Ovary (tissue), 9 donors: Measurements from ENCODE around the gene CADM4. TPM values are rescaled to one million over a fixed set of nuclear protein-coding genes. Genes with fewer than 3 reads are reported as not detected.

Experiments
- DNase-seq, 5 donors: peaks; one replicate each; pipeline ENCODE4 v3.0.0-alpha.2; 2019 to 2020
- H3K27ac ChIP-seq, 2 donors: fragments of 200-600 bp; one replicate each; pipeline versions ENCODE4 v1.5.1 to v1.8.0; 2019 to 2022
- H3K27me3 ChIP-seq: fragments of 200-600 bp; one replicate; pipeline ENCODE4 v1.8.0; 2022
- H3K36me3 ChIP-seq: fragments of 200-600 bp; sonication (generic); one replicate; pipeline ENCODE4 v1.5.1; 2019
- H3K4me1 ChIP-seq: one replicate; pipeline ENCODE4 v1.8.1; 2013; ENCODE audit warnings: mild to moderate bottlenecking, moderate library complexity; ENCODE audit not compliant: insufficient read depth
- H3K4me3 ChIP-seq: fragments of 200-600 bp; sonication (generic); one replicate; pipeline ENCODE4 v1.5.1; 2017
- H3K9me3 ChIP-seq, 2 donors: fragments of 200-600 bp in 1 of 2; sonication (generic) in 1 of 2; one replicate each; pipeline versions ENCODE4 v1.5.1 to v1.8.1; 2013 to 2019; ENCODE audit warnings: mild to moderate bottlenecking in 1 of 2, moderate library complexity in 1 of 2
- EP300 ChIP-seq: sonication (generic); formaldehyde crosslinking; IDR thresholded peaks from one replicate; pipeline ENCODE4 v1.6.1; 2017; ENCODE audit warnings: antibody characterized with exemption
- POLR2A ChIP-seq: fragments of 450-650 bp; IDR thresholded peaks from one replicate; pipeline ENCODE4 v1.6.1; 2017; ENCODE audit warnings: antibody characterized with exemption, mild to moderate bottlenecking, moderate library complexity
- WGBS, 3 donors: extraction: QIAGEN DNeasy Blood & Tissue Kit in 1 of 3; methylation state at CpG; one replicate each; pipeline versions ENCODE4 v1.1.5 to v1.1.7; 2013 to 2017; 5-methylcytosine and 5-hydroxymethylcytosine counted together
- intact Hi-C, 4 donors: fragments of 100-400 bp; cut with DNase I; formaldehyde crosslinking; loops; one replicate each; pipeline versions ENCODE4 v1.11.0 to v1.15.1; 2022 to 2023
- polyA plus RNA-seq, 2 donors: library from polyadenylated mRNA; stranded (reverse); fragments of 200-250 nt in 1 of 2; fragments of 350-450 nt in 1 of 2; fragmentation: Illumina TruSeq in 1 of 2; extraction: RNeasy Lipid Tissue Mini Kit (QIAGEN cat#74804) in 1 of 2; gene quantifications; one replicate each; pipeline ENCODE4 v1.2.3, GENCODE V29; 2013 to 2014
- total RNA-seq, 7 donors: library from RNA; depleted of rRNA in 2 of 7; stranded (reverse); fragments of >200 nt in 2 of 7; fragmentation: NEBNext Ultra II Directional in 3 of 7; extraction: Animal tissue kit (Norgen Biotek cat#: 25700) in 3 of 7; gene quantifications; one replicate each; pipeline versions ENCODE4 v1.1.0 to v1.2.4, GENCODE V29; 2016 to 2023
- TF ChIP-seq, protein P1 (sequence below), 3 donors: fragments of 450-650 bp in 2 of 3; fragments of 200-600 bp in 1 of 3; IDR thresholded peaks; one replicate each; pipeline versions ENCODE4 v1.5.1 to v1.8.0; 2016 to 2022; ENCODE audit warnings: antibody characterized with exemption in 3 of 3, mild to moderate bottlenecking in 1 of 3
- donor health status: DM: no; HTN: no; CAD: no; lungs with moderate emphysema.
- donor health status: DM: no; HTN: no; CAD: no.
- donor health status: Bipolar disorder and iron deficiency.
- donor health status: DM: yes; HTN: yes; CAD: no.
- donor health status: DM: no; HTN: no; CAD: no.
- donor health status: DM: yes; HTN: yes; CAD: no.

CADM4 gene
- total and polyA plus RNA-seq, 9 donors, result 6.2 to 24.3 (median 11.3) TPM

DNA sequence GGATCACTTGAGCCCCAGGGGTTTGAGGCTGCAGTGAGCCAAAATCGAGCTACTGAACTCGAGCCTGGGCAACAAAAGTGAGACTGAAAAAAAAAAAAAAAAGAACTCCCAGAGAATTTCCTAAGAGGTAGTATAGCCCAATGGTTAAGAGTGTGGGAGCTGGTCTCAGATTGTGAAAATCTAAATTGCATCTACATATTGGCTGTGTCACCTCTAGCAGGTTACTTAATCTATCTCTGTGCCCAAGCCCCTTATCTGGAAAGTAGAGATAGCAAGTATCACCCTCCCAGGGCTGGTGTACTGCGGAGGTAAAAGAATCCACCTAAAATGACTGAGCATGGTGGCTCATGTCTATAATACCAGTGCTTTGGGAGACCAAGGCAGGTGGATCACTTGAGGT is 34.0 kb upstream of the CADM4 start:
- H3K36me3 ChIP-seq, result no peaks in the 10 kb centered on the region
- whole genome bisulfite sequencing, 3 donors, result 62 to 77% (median 74%) methylated on average over 3 of the region's 3 CpGs
- H3K9me3 ChIP-seq, result no peaks in the 10 kb centered on the region
- TF ChIP-seq, protein P1, sequence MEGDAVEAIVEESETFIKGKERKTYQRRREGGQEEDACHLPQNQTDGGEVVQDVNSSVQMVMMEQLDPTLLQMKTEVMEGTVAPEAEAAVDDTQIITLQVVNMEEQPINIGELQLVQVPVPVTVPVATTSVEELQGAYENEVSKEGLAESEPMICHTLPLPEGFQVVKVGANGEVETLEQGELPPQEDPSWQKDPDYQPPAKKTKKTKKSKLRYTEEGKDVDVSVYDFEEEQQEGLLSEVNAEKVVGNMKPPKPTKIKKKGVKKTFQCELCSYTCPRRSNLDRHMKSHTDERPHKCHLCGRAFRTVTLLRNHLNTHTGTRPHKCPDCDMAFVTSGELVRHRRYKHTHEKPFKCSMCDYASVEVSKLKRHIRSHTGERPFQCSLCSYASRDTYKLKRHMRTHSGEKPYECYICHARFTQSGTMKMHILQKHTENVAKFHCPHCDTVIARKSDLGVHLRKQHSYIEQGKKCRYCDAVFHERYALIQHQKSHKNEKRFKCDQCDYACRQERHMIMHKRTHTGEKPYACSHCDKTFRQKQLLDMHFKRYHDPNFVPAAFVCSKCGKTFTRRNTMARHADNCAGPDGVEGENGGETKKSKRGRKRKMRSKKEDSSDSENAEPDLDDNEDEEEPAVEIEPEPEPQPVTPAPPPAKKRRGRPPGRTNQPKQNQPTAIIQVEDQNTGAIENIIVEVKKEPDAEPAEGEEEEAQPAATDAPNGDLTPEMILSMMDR (IDR thresholded peaks at IDR 0.05), result no peak
- no peak overlapping the region for H3K4me3 ChIP-seq
- H3K4me1 ChIP-seq, result peaks cover 2% of the 10 kb centered on the region
- no peak for DNase-seq
- H3K27me3 ChIP-seq, result no peaks in the 10 kb centered on the region
- no peak overlapping the region for H3K27ac ChIP-seq
- intact Hi-C loops, result loop anchor here in 1 of 4 donors (5.0 kb wide), 1 partner anchor 69 kb away; no protein-coding TSS in a partner anchor

DNA sequence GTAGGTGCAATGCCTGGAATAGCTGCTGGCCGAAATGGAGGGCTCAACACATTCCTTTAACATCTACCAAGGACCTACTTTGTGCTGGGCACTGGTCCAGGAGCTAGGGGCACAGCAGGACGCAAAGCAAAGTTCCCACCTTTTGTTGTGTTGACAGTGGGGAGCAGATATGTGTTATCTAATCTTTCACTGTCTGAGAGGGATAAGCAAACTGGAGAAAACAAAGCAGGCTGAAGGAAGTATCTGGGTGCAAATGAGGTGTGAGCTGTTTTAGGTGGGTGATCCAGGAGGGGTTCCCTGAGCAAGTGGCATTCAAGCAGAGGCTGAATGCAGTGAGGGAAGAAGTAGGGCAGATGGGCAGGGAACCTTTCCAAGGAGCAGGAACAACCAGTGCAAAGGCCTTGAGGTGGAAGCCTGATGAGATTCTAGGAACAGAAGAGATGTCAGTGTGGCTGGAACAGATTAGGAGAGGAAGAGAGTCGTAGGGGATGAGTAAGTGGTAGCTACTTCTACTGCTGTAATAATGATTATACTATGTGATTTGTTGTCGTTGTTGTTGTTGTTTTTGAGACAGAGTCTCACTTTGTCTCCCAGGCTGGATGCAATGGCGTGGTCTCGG is 32.5 kb upstream of the CADM4 start:
- 57 to 68% (median 60%) methylated on average over 5 to 6 of the region's 6 CpGs for WGBS, 3 donors
- no peaks in the 10 kb centered on the region for H3K9me3 ChIP-seq
- no peaks in the 10 kb centered on the region for H3K27me3 ChIP-seq
- TF ChIP-seq EP300, result no peak
- no peak for TF ChIP-seq POLR2A
- TF ChIP-seq, protein P1 (IDR thresholded peaks at IDR 0.05), result no peak
- H3K27ac ChIP-seq, result no peak overlapping the region
- H3K4me1 ChIP-seq, result peaks cover 8% of the 10 kb centered on the region
- no peak for DNase-seq
- intact Hi-C loops, result loop anchor here in 1 of 4 donors (5.0 kb wide), 1 partner anchor 70 kb away; no protein-coding TSS in a partner anchor
- H3K4me3 ChIP-seq, result no peak overlapping the region
- H3K36me3 ChIP-seq, result no peaks in the 10 kb centered on the region

DNA sequence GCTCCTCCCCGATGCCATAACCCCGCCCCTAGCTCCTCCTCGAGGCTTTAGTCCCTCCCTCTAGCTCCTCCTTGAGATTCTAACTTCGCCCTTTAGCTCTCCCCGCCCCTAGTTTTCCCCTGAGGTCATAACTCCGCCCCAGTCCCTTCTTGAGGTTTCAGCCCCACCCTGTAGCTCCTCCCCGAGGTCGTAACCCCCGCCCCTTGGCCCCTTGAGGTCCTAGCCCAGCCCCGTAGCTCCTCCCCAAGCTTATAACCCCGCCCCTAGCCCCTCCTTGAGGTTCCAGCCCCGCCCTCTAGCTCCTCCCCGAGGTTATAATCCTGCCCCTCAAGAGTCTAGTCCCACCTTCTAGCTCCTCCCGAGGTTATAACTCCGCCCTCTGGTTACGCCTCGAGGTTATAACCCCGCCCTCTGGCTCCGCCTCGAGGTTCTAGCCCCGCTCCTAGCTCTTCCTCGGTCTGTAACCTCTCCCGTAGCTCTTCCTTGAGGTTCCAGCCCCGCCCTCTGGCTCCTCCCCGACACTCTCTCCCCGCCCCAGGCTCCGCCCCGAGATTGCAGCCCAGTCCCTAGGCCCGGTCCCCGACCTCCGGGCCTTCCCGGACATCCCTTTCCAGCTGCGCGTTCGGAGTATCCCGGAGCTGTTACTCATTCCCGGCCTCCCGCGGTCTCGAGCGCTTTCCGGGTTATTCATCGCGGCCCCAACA is 28.9 kb upstream of the CADM4 start:
- Histone ChIP-seq H3K4me1 (peaks cover 8% of the 10 kb centered on the region), H3K27ac (peak overlapping the region; percentile 17 to 84), H3K4me3 (peak overlapping the region; percentile 70), H3K36me3 (no peaks in the 10 kb centered on the region), H3K27me3 (no peaks in the 10 kb centered on the region), H3K9me3 (no peaks in the 10 kb centered on the region)
- intact Hi-C loops, result no loop called here
- 0 to 2% (median 0%) methylated on average over 43 to 44 of the region's 44 CpGs for WGBS, 3 donors
- peak; percentile 99 to 100 (median 99) for DNase-seq
- TF ChIP-seq POLR2A, result peak; percentile 87
- TF ChIP-seq, protein P1 (IDR thresholded peaks at IDR 0.05), result no peak
- TF ChIP-seq EP300, result peak; percentile 29

DNA sequence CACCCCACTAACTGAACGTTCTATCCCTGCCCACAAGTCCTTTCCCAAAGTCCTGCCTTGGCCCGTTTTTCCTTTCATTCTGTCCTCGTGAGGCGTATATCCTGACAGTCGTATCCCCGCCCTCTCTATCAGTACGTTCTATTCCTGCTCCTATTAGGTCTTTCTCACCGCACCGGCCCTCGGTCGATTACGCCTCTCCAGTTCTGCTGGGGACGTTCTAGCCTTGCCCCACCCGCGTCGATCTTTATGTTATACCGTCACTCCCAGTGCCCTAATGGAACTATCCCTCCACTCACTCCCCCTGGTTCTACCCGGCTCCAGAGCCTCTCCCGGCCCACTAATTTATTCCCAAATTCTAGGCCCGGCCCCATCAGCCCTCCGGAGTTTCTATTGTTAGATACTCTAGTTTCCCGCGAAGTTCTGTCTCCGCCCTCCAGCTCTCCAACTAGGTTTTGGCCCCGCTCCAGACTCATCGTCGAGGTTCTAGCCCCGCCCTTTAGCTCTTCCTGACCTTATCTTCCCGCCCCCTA is 28.3 kb upstream of the CADM4 start:
- Histone ChIP-seq H3K27ac (peak overlapping the region in 1 of 2 donors; percentile 84), H3K36me3 (no peaks in the 10 kb centered on the region), H3K27me3 (no peaks in the 10 kb centered on the region), H3K4me3 (peak overlapping the region; percentile 39), H3K9me3 (no peaks in the 10 kb centered on the region), H3K4me1 (peaks cover 8% of the 10 kb centered on the region)
- intact Hi-C loops, result no loop called here
- TF ChIP-seq POLR2A (no peak), EP300 (no peak)
- TF ChIP-seq, protein P1 (IDR thresholded peaks at IDR 0.05), result no peak
- DNase-seq, result peak in 2 of 5 donors; percentile 99
- WGBS, 3 donors, result 6 to 11% (median 10%) methylated on average over 29 of the region's 29 CpGs
